Stimulated activated naive CD8-positive, alpha-beta T cell treated with anti-CD3 and anti-CD28 coated beads, Interleukin-15, Interleukin-2, amounts not matched to agents 100 U/mL and 50 U/mL, for 24 hours (primary cell): ENCODE data around the gene PRND.
"Not testable (repeated sequence)": the region's sequence is repeated elsewhere in the genome, so short reads cannot be mapped to it uniquely, and the experiment has no call there.

Experiments
- ATAC-seq: fragments of 150-1000 bp; cut with Tn5 transposase; one replicate; pipeline ENCODE4 v1.10.0; 2021
- DNase-seq: peaks from one replicate; pipeline ENCODE4 v3.0.0; 2021

Gene PRND

DNA sequence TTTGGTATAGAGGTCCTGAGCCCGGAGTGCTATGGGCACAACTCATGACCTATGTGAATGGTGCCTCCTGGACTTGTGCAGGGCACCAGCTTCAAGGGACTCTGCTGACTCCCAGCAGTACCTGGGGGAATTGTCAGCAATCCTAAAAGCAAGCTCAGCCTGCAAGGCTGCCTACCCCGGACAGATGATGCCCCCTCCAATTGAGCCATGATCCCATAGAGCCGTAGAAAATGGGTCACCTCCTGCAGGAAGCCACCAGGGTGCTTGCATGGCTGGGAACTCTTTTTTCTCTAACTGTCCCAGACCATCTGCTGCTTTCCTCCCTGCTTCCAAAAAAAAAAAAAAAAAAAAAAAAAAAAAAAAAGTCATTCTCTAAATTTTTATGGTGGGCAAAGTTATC, 12.9 kb upstream of the PRND start:
- ATAC-seq (no peak), DNase-seq (no peak)

- no peak for ATAC-seq
- DNase-seq: no peak
These were observed 12.2 kb upstream of the PRND start for GRCh38 chr20:4709261-4710105.

DNA sequence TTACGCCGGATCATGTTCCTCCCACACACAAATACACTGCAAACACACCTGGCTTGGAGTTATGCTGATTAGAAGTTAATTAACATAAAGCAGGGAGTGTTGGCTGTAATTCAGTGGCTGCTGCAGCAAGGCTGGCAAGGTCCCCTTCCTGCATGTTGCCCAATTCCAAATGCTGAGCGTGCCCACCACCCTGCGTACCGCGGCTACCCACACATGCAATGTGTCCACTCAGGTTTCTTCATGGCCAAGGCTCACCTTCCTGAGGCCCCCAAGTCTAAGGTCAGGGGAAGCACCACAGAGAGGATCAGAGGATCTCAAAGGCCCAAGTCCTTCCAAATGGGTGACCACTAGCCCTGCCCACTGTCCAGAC, 11.6 kb upstream of the PRND start:
- DNase-seq (no peak), ATAC-seq (no peak)

GRCh38 chr20:4711511-4711910, 10.2 kb upstream of the PRND start:
- ATAC-seq (peak; percentile 59), DNase-seq (no peak)

- ATAC-seq: no peak
- no peak for DNase-seq
These were observed 8.3 kb upstream of the PRND start for GRCh38 chr20:4713401-4713800.

DNA sequence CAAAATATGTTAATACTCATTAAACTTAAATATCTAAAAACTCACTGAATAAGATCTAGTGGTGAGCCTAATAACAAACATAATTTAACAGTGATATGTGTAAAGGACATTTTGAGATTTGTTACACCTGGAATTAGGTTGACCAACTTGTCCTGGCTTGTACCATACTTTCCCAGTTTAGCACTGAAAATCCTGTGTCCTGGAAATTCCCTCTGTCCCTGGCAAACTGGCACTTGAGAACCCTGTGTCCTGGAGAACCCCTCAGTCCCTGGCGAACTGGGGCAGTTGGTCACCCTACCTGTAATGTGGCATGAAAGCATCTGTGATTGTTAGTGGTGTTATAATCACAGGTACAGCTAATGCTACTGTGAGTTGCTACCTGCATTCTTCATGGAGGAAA, 6.9 kb upstream of the PRND start:
- ATAC-seq: no peak

DNA sequence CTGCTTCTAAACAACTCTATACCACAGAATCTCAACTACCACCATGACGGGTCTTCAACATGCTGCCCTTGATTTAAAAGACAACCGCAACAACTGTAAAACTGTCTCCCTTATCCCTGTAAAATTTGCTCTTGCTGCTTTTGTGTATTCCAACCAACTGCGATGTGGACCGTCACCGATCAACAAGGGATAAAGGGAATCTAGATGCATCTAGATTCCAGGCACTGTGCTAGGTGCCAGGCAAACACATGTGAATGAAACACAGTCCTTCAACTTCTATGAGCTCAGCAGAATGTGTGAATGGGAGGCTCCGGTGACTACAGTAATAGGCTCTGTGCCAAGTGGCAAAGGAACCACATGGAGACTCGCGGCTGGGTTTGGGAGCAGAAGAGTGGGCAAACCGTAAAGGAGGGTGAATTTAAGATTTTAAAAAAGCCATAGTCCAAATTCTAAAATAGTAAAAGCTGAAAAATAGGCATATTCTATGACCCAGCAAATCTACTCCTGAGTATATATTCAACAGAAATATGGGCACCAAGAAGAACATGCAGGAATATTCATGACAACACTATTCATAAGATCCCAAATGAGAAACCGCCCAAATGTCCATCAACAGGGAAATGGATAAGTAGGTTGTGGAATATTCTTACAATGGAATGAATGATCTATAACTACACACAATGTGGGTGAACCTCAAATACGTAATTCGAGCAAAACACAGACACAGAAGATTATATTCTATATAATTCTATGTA, 3.7 kb upstream of the PRND start:
- ATAC-seq: no peak
- DNase-seq: no peak

More for the DNA sequence above, 6.9 kb upstream of the PRND start:
- DNase-seq: no peak

- ATAC-seq (no peak), DNase-seq (no peak)
These were observed 2.5 kb upstream of the PRND start for GRCh38 chr20:4719190-4719589.

DNA sequence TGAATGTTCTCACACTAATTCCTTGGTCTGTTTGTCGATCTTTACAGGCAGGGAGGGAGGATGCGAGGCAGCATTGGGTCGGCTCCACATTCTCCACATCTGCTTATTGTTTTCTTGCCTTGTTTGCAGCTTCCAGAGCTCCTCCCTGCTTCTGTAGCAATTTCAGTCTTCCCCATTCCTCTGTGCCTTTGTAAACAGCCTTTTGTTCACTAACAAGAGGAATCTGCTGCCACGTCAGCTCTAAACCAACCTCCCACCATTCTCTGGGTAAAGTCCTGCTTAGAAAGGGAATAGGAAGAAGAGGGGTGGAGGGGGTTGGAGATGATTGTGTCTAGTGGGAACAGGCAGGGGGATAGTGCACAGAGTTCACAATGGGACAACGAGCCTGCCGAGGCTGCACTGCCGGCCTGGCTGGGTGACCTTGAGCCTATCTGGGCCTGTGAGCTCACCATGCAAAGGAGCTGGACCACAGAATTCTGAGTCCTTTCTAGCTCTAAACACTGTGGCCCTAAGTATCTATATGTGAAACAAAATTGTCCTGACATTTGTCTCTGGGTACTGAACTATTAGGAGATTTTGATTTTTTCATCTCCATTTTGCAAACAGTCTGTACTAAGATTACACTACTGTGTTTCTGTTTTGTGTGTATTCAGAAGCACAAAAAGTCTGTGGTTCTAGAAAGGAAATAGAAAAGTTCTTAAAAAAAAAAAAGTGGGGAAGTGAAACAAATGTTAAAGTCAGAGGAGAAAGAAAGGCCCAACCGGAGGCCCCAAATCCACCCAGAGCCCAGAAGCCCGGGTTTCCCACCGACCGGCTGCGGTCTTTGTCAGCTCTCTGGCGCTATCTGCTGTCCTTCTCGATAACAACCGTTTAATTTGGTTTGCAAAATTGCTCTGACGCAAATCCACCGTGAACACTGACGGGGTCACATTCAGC, 1.4 kb upstream of the PRND start:
- DNase-seq (peak; percentile 80), ATAC-seq (peak; percentile 77)

GRCh38 chr20:4720977-4721349, 746 bp upstream of the PRND start:
- ATAC-seq (no peak), DNase-seq (no peak)

DNA sequence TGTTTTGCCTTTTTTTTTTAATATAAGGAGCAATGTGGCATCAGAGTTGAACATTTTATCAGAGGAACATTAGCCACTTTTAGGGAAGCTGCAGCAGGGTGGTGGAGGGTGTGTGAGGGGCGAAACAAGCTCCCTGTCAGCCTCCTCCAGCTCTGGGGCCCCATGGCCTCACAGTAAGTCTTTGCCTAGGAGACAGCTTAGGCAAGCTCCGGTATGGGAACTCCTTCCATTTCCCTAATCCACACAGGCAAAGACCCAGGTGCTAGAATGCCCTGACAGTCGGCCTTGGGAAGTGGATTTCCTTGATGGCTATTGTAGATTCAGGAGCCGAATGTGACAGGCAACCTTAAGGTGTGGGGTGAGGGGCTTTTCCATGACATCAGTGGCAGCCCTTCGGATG, 862 bp downstream of the PRND start:
- DNase-seq: no peak
- ATAC-seq: no peak

- ATAC-seq: no peak
These were observed 1.3 kb downstream of the PRND start for GRCh38 chr20:4722993-4723392.

DNA sequence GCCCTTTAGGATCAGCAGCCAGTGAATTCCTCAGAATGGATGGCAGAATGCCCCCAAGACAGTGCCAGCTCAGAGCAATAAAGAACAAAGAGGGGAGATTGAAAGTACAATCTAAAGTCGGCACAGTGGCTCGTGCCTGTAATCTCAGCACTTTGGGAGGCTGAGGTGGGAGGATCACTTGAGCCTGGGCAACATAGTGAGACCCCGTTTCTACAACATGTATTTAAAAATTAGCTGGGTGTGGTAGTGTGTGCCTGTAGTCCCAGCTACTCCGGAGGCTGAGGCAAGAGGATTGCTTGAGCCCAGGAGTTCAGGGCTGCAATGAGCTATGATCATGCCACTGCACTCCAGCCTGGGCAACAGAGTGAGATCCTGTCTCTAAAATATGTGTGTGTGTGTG, 1.8 kb downstream of the PRND start:
- ATAC-seq, DNase-seq: not testable (repeated sequence)

More at GRCh38 chr20:4722993-4723392, 1.3 kb downstream of the PRND start:
- no peak for DNase-seq

DNA sequence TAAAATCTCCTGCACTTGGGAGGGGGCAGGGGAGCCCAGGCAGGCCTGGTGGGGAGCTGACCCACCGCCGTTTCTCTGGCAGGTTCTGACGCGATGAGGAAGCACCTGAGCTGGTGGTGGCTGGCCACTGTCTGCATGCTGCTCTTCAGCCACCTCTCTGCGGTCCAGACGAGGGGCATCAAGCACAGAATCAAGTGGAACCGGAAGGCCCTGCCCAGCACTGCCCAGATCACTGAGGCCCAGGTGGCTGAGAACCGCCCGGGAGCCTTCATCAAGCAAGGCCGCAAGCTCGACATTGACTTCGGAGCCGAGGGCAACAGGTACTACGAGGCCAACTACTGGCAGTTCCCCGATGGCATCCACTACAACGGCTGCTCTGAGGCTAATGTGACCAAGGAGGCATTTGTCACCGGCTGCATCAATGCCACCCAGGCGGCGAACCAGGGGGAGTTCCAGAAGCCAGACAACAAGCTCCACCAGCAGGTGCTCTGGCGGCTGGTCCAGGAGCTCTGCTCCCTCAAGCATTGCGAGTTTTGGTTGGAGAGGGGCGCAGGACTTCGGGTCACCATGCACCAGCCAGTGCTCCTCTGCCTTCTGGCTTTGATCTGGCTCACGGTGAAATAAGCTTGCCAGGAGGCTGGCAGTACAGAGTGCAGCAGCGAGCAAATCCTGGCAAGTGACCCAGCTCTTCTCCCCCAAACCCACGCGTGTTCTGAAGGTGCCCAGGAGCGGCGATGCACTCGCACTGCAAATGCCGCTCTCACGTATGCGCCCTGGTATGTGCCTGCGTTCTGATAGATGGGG, 3.0 kb downstream of the PRND start:
- DNase-seq: no peak
- no peak for ATAC-seq

DNA sequence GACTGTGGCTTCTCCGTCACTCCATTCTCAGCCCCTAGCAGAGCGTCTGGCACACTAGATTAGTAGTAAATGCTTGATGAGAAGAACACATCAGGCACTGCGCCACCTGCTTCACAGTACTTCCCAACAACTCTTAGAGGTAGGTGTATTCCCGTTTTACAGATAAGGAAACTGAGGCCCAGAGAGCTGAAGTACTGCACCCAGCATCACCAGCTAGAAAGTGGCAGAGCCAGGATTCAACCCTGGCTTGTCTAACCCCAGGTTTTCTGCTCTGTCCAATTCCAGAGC, 3.5 kb downstream of the PRND start:
- DNase-seq (no peak), ATAC-seq (no peak)

DNA sequence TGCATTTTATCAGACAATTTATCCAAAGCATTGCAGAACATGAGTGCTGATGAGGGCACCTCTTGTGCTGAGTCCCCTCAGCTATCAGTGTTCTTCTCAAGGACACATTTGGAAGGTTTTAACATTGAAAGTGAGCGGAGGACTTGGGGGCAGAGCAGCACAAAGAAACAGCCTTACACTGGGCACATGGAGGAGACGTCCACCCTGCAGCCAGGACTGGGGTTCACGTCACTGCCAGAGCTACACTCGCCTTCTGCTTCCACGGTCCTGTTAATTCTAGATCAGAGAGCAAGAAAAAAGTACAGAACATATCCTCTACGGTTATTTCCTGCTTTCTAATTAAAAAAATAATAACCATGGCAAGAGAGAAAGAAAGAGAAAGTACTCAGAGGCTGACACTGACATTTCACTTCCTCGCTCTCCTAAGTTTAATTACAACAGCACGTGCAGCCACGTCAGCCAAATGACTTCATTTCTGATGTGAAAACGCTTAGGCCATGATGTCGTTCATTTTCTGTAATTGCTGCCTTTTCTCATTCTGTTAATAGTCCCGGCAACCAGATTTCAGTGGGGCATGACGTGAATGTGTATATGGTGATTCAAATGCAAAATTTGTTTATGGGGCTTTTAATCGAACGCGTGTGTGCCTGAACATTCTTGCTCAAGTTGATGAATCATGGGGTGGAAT, 5.1 kb downstream of the PRND start:
- DNase-seq: peak; percentile 22

DNA sequence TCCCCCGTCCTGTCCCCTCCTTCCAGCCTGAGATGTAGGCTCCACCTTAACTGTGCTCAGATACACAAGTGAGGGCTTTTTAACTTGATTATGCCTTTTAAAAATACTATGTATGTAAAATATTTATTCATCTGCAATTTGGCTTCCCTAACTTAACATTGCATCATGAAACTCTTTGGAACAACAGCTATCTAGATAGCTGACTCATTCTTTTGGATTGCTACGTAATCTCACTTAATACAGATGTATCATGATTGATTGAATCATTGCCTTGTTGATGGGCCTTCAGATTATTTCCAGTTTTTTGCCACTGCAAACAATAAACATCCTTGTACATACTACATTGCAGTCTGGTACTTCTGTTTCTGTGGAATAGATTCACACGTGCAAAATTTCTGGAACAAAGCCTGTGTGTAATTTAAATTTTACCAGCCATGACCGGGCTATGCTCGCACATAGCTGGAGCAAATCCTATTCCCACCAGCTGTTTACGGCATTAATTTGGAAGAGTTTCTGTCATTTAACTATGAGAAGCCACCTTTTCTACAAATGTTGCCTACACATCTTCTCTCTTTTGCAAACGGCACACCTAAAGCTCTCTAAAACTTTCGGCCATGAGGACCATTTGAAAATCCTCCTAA, 6.5 kb downstream of the PRND start:
- ATAC-seq: no peak
- DNase-seq: no peak

More for the DNA sequence above, 5.1 kb downstream of the PRND start:
- ATAC-seq: peak; percentile 10

DNA sequence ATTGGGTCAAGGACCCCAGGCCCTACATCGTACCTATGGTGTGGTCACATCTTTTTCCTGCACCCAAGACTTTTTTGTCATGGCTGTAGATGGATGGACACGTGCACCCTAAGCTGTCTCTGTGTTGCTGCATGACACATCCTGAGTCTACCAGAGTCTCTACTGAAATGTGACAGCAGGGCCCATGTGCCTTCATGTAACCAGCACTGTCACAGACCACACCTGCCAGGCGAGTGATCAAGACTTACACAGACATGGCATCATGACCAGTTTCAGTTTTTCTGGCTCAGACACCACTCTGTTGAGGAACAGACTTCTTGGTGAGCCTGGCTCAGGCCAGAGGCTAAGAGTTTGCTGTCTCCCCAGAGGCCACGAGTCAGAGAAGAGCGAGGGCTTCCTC, 7.6 kb downstream of the PRND start:
- no peak for DNase-seq
- ATAC-seq: peak; percentile 58

DNA sequence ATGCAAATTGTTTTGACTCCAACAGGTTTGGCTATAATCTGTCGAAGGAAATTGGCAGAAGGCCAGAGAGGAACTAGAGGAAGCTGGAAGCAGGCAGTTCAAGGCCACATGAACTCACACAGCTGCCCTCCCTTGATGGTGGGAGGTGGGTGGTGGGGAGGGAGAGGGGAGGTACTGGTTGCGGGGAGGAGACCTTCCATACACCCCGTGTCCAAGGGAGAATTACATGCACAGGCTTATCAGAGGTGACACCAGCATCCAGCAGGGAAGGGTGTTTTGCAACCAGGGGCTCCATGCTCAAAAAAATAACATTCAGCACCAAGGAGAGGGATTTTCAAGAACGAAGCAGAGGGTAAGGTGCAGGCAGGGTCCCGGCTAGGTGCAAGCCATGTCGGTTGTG, 9.1 kb downstream of the PRND start:
- DNase-seq: no peak

DNA sequence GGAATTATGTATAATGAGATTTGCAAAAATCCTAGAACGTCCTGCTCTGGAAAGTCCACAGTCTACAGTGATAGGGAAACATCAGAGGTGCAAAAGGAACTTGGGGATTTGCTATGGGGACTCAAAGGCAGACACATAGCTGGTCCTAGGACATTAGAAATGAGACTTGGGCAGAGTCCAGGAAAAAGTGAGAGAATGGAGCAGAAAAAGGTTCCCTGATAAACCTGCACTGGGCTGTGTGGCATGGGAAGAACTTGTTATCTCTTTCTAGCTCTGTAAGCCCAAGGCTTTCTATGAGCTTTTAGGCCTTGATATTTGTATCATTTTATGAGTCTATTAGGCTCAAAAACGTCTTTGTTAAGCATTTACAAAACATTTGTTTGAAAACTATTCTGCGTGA, 15.2 kb downstream of the PRND start:
- DNase-seq (no peak), ATAC-seq (no peak)

More for the DNA sequence above, 9.1 kb downstream of the PRND start:
- ATAC-seq: no peak
